ENCODE measurements around the gene MTHFS. TPM values are rescaled to one million over a fixed set of nuclear protein-coding genes. Genes with fewer than 3 reads are reported as not detected.

The MTHFS gene
- 18.0 and 19.8 TPM in 2 replicates for total RNA-seq

GRCh38 chr15:79896634-79897379, at the start of gene MTHFS:
Gene MTHFS, minus strand, starts transcription at chr15:79897014. Its CDS starts 26 bp downstream, at chr15:79896988.

Other genes starting within 250 kb of the MTHFS start
- 0.35 and 2.0 TPM in 2 replicates for gene BCL2A1, start 74.2 kb upstream of the MTHFS start, total RNA-seq
- gene ZFAND6, start 162.7 kb upstream of the MTHFS start, total RNA-seq: 50.8 and 70.6 TPM in 2 replicates